ENCODE results near the gene BSPH1.

DNA sequence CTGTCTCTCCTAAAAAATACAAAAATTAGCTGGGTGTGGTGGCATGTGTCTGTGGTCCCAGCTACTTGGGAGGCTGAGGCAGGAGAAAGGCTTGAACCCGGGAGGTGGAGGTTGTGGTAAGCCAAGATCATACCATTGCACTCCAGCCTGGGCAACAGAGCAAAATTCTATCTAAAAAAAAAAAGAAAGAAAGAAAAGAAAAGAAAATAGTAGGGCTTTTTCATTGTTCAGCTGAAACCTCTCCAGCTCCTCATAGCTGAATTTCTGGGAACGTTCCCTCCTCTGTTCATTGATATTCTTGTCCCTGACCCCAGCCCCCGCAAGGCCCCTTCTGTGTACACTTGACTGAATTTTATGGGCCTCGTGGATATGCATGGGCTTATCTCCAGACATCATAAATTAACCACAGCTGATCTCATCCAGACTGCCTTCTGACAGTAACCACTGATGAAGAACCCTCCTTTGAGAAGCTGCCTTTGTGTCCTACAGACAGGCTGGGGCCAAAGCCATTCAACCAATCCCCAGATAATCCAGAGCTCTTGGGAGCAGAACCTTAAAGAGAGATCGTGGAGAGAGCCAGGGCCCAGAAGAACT lies 2.3 kb upstream of the BSPH1 start, which contains the start of gene ELSPBP1:
- TF ChIP-seq SNAI2 (CRISPR knock-in tag; IDR thresholded peaks at IDR 0.05) (no peak), TOX (CRISPR knock-in tag; IDR thresholded peaks at IDR 0.05; ENCODE audit: borderline replicate concordance) (no peak), OSR1 (CRISPR knock-in tag; IDR thresholded peaks at IDR 0.05) (no peak), ZNF70 (CRISPR knock-in tag; IDR thresholded peaks at IDR 0.05) (no peak), ESRRG (CRISPR knock-in tag; IDR thresholded peaks at IDR 0.05) (no peak), ZFP30 (CRISPR knock-in tag; IDR thresholded peaks at IDR 0.05) (no peak), RARB (CRISPR knock-in tag; IDR thresholded peaks at IDR 0.05) (no peak), ZC3H10 (CRISPR knock-in tag; IDR thresholded peaks at IDR 0.05) (no peak), ARNTL (CRISPR knock-in tag; IDR thresholded peaks at IDR 0.05; ENCODE audit: borderline replicate concordance, low read depth) (no peak), CSDC2 (CRISPR knock-in tag; IDR thresholded peaks at IDR 0.05) (no peak)
- TF ChIP-seq, protein P1, sequence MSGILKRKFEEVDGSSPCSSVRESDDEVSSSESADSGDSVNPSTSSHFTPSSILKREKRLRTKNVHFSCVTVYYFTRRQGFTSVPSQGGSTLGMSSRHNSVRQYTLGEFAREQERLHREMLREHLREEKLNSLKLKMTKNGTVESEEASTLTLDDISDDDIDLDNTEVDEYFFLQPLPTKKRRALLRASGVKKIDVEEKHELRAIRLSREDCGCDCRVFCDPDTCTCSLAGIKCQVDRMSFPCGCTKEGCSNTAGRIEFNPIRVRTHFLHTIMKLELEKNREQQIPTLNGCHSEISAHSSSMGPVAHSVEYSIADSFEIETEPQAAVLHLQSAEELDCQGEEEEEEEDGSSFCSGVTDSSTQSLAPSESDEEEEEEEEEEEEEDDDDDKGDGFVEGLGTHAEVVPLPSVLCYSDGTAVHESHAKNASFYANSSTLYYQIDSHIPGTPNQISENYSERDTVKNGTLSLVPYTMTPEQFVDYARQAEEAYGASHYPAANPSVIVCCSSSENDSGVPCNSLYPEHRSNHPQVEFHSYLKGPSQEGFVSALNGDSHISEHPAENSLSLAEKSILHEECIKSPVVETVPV (CRISPR knock-in tag; IDR thresholded peaks at IDR 0.05) = no peak
- TF ChIP-seq, protein P2, sequence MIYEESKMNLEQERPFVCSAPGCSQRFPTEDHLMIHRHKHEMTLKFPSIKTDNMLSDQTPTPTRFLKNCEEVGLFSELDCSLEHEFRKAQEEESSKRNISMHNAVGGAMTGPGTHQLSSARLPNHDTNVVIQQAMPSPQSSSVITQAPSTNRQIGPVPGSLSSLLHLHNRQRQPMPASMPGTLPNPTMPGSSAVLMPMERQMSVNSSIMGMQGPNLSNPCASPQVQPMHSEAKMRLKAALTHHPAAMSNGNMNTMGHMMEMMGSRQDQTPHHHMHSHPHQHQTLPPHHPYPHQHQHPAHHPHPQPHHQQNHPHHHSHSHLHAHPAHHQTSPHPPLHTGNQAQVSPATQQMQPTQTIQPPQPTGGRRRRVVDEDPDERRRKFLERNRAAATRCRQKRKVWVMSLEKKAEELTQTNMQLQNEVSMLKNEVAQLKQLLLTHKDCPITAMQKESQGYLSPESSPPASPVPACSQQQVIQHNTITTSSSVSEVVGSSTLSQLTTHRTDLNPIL (CRISPR knock-in tag; IDR thresholded peaks at IDR 0.05; ENCODE audit: low read depth) = no peak
- TF ChIP-seq, protein P3, sequence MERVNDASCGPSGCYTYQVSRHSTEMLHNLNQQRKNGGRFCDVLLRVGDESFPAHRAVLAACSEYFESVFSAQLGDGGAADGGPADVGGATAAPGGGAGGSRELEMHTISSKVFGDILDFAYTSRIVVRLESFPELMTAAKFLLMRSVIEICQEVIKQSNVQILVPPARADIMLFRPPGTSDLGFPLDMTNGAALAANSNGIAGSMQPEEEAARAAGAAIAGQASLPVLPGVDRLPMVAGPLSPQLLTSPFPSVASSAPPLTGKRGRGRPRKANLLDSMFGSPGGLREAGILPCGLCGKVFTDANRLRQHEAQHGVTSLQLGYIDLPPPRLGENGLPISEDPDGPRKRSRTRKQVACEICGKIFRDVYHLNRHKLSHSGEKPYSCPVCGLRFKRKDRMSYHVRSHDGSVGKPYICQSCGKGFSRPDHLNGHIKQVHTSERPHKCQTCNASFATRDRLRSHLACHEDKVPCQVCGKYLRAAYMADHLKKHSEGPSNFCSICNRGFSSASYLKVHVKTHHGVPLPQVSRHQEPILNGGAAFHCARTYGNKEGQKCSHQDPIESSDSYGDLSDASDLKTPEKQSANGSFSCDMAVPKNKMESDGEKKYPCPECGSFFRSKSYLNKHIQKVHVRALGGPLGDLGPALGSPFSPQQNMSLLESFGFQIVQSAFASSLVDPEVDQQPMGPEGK (CRISPR knock-in tag; IDR thresholded peaks at IDR 0.05; ENCODE audit: borderline replicate concordance) = no peak
